Right cardiac atrium (tissue), 5 donors: ENCODE results near the gene PAK5. TPM values are rescaled to one million over a fixed set of nuclear protein-coding genes. Genes with fewer than 3 reads are reported as not detected.
A peak's percentile ranks its signal among the peaks of the same experiment; 100 is the strongest.

ENCODE experiments used
- ATAC-seq, 2 donors: fragments of 200-7000 bp; cut with Tn5 transposase; one replicate each; pipeline versions ENCODE4 v1.8.0 to v1.9.1; 2020; ENCODE audit warnings: moderate library complexity in 2 of 2, mild to moderate bottlenecking in 1 of 2
- DNase-seq, 3 donors: peaks; one replicate each; pipeline ENCODE4 v3.0.0-alpha.2; 2020
- H3K27ac ChIP-seq: one replicate; pipeline ENCODE4 v1.5.1; 2013; ENCODE audit warnings: mild to moderate bottlenecking, low read length, control low read depth, moderate library complexity
- H3K27me3 ChIP-seq: one replicate; pipeline ENCODE4 v1.6.1; 2013; ENCODE audit not compliant: control insufficient read depth, insufficient read depth
- H3K4me1 ChIP-seq: one replicate; pipeline ENCODE4 v1.6.1; 2013; ENCODE audit warnings: low read length; ENCODE audit not compliant: control insufficient read depth, insufficient read depth
- H3K4me3 ChIP-seq: one replicate; pipeline ENCODE4 v1.5.1; 2013; ENCODE audit warnings: low read length, control low read depth
- H3K9me3 ChIP-seq: one replicate; pipeline ENCODE4 v1.6.1; 2013; ENCODE audit warnings: low read length; ENCODE audit not compliant: control insufficient read depth
- WGBS: extraction: QIAGEN DNeasy Blood & Tissue Kit; methylation state at CpG from one replicate; pipeline ENCODE4 v1.1.7; 2013; 5-methylcytosine and 5-hydroxymethylcytosine counted together
- intact Hi-C, 4 donors: fragments of 100-400 bp; cut with DNase I; formaldehyde crosslinking; loops; one replicate each; pipeline versions ENCODE4 v1.11.0 to v1.14.0; 2022 to 2023
- polyA plus RNA-seq: library from polyadenylated mRNA; stranded (reverse); fragments of 200-250 nt; gene quantifications from one replicate; pipeline ENCODE4 v1.2.3, GENCODE V29; 2013
- total RNA-seq, 4 donors: library from RNA; stranded (reverse); fragmentation: NEBNext Ultra II Directional; extraction: Animal tissue kit (Norgen Biotek cat#: 25700); gene quantifications; one replicate each; pipeline ENCODE4 v1.2.1, GENCODE V29; 2021
- donor health status: healthy with polysubstance abuse.
- donor health status: DM: no; HTN: yes; CAD: no.
- donor health status: DM: no; HTN: no; CAD: no.
- donor health status: DM: no; HTN: yes; CAD: no; lungs with severe emphysema.
- donor health status: DM: yes; HTN: yes; CAD: no.

PAK5 gene
- total and polyA plus RNA-seq, 5 donors, result 0.06 to 0.09 (median 0.07) TPM; not detected in 2

DNA sequence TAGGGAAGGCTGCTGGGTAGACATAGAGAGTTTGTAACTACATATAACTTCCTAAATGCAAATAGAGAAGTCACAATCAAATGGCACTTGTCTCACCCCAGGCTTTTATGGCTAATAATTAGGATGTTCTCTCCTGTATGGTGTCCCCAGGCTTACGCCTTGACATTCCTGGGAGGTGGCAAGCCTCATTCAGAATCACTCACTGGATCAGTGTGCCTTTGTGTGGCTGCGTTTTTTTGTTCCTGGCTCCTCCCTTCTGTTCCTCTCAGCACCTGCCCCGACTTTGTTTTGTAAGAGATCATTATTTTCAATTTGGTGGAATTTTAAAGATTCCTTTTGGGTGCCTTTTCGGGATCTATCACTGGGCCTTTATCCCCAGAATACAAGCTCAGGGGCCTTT lies 318.8 kb downstream of the PAK5 start:
- intact Hi-C loops, result no loop called here
- 82% methylated on average over 4 of the region's 4 CpGs for WGBS
- no peak overlapping the region for H3K27ac ChIP-seq
- no peak for ATAC-seq
- H3K4me3 ChIP-seq, result no peak overlapping the region
- no peak for DNase-seq
- no peaks in the 10 kb centered on the region for H3K27me3 ChIP-seq
- H3K4me1 ChIP-seq, result peaks cover 4% of the 10 kb centered on the region
- H3K9me3 ChIP-seq, result no peaks in the 10 kb centered on the region

DNA sequence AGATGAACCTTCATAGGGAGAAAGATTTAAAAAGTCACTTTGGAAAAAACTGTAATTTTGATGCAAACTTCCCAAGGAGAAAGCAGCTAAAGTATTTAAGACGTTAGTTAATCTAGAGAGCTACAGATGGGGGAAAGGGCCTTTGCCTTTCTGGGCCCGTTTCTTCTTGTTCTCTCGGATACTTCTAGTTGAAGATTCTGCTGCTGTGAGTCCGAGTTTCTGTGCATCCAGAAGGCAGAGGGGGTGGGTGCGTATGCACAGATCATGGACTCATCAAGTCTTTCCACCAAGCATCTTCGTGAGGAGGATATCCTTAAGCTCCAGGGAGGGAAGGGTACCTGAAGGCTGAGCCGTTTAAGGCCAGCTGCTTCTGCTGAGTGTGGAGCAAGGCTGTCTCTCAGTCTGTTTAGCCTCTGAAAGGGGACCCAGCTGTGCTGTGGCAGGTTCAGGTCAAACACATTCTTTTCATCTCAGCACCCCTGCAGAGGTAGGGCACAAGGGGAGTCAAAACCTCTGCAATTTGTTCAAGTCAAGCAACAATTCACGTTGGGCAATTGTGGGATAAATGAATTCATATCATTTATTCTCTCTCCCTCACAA lies 320.2 kb downstream of the PAK5 start:
- H3K9me3 ChIP-seq, result no peaks in the 10 kb centered on the region
- H3K27ac ChIP-seq, result no peak overlapping the region
- no peak for DNase-seq
- WGBS, result 48% methylated on average over 8 of the region's 8 CpGs
- H3K27me3 ChIP-seq, result peaks cover 4% of the 10 kb centered on the region
- no peak for ATAC-seq
- H3K4me1 ChIP-seq, result peaks cover 4% of the 10 kb centered on the region
- H3K4me3 ChIP-seq, result no peak overlapping the region
- intact Hi-C loops, result no loop called here

- H3K27me3 ChIP-seq, result peaks cover 4% of the 10 kb centered on the region
- intact Hi-C loops, result no loop called here
- ATAC-seq, result no peak
- WGBS, result 61% methylated on average over 8 of the region's 8 CpGs
- peaks cover 4% of the 10 kb centered on the region for H3K4me1 ChIP-seq
- no peaks in the 10 kb centered on the region for H3K9me3 ChIP-seq
- no peak for DNase-seq
- H3K4me3 ChIP-seq, result no peak overlapping the region
- H3K27ac ChIP-seq, result no peak overlapping the region
Observed at GRCh38 chr20:9517297-9518162, 321.3 kb downstream of the PAK5 start.

DNA sequence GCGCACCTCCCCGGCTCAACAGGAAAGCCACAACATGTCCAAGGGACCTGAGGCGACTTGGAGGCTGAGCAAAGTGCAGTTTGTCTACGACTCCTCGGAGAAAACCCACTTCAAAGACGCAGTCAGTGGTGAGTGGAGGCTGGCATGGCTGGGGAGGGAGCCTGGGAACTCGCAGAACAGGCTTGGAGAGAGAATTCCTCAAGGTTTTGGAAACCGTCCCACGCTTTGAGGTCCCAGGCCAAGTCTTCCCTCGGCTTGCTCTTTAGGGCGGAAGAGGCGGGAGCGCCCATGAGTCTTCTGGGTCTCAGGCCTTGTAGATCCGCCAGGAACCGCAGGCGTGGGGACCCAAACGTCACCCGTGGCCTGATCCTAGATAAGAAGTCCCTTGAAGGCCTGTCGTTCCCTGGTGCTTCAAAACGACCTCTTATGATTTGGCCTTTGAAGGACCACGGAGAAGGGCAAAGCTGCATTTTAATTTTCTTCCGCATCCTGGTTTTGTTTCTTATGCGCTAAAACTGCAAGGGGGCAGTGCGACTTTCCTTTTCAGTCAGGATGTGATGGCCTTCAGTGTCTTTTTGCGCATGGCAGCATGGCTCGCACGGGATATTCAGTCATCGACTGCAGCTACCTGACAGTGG lies 322.5 kb downstream of the PAK5 start:
- ATAC-seq, result no peak
- H3K4me3 ChIP-seq, result no peak overlapping the region
- intact Hi-C loops, result no loop called here
- H3K27me3 ChIP-seq, result peaks cover 4% of the 10 kb centered on the region
- no peak overlapping the region for H3K27ac ChIP-seq
- H3K4me1 ChIP-seq, result peaks cover 4% of the 10 kb centered on the region
- DNase-seq, result no peak
- WGBS, result 4% methylated on average over 28 of the region's 28 CpGs
- H3K9me3 ChIP-seq, result no peaks in the 10 kb centered on the region

DNA sequence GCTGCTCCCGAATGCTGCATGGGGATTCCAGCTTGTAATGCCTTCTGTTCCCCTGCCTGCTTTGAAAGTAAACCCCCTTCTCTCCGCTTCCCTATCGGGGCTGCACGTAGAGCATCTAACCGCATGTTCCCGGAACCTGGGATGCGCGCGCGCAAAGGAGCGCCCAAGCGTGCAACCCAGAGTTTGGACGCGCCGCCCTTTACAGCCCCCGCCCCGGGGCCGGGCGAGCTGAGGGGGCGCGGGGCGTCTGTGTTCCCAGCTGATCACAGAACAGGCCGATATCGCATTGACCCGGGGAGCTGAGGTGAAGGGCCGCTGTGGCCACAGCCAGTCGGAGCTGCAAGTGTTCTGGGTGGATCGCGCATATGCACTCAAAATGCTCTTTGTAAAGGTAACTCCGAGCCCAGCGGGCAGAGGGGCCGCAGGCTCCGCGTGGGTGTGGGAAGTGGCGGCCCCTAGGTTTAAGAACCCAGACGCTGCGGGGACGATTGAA lies 323.1 kb downstream of the PAK5 start:
- DNase-seq (no peak), ATAC-seq (no peak)
- H3K9me3 ChIP-seq, result no peaks in the 10 kb centered on the region
- H3K27me3 ChIP-seq, result peaks cover 4% of the 10 kb centered on the region
- peaks cover 4% of the 10 kb centered on the region for H3K4me1 ChIP-seq
- H3K27ac ChIP-seq, result no peak overlapping the region
- WGBS, result 3% methylated on average over 38 of the region's 38 CpGs
- intact Hi-C loops, result no loop called here
- H3K4me3 ChIP-seq, result no peak overlapping the region

- H3K27ac ChIP-seq, result no peak overlapping the region
- peaks cover 4% of the 10 kb centered on the region for H3K4me1 ChIP-seq
- H3K9me3 ChIP-seq, result no peaks in the 10 kb centered on the region
- intact Hi-C loops, result no loop called here
- 3% methylated on average over 13 of the region's 13 CpGs for WGBS
- ATAC-seq, result no peak
- peak overlapping the region; percentile 61 for H3K4me3 ChIP-seq
- no peak for DNase-seq
- H3K27me3 ChIP-seq, result peaks cover 4% of the 10 kb centered on the region
Observed at GRCh38 chr20:9515214-9515585, 323.7 kb downstream of the PAK5 start.

- intact Hi-C loops, result no loop called here
- no peak within 1 kb of the TSS for H3K27ac ChIP-seq
- WGBS, result 1% methylated on average over 38 of the region's 38 CpGs
- peaks cover 4% of the 10 kb centered on the region for H3K27me3 ChIP-seq
- H3K9me3 ChIP-seq, result no peaks in the 10 kb centered on the region
- ATAC-seq, result peak; percentile 52 to 68
- peaks cover 4% of the 10 kb centered on the region for H3K4me1 ChIP-seq
- peak within 1 kb of the TSS; percentile 61 for H3K4me3 ChIP-seq
- peak in 2 of 3 donors; percentile 48 to 51 for DNase-seq
Observed at GRCh38 chr20:9514461-9515213, 324.2 kb downstream of the PAK5 start, which contains the start of gene LAMP5. Gene LAMP5 (plus strand): TSS chr20:9514590. CDS start chr20:9514853, 263 bp downstream.

- Histone ChIP-seq H3K4me1 (peaks cover 4% of the 10 kb centered on the region), H3K9me3 (no peaks in the 10 kb centered on the region), H3K27me3 (peaks cover 4% of the 10 kb centered on the region), H3K27ac (no peak overlapping the region), H3K4me3 (no peak overlapping the region)
- intact Hi-C loops, result no loop called here
- no peak for DNase-seq
- ATAC-seq, result no peak
- 6% methylated on average over 9 of the region's 9 CpGs for WGBS
Observed at GRCh38 chr20:9514072-9514460, 324.8 kb downstream of the PAK5 start.

GRCh38 chr20:9510911-9511310 lies 328.0 kb downstream of the PAK5 start:
- no peak overlapping the region for H3K4me3 ChIP-seq
- H3K27me3 ChIP-seq, result peaks cover 4% of the 10 kb centered on the region
- H3K4me1 ChIP-seq, result peaks cover 7% of the 10 kb centered on the region
- DNase-seq (no peak), ATAC-seq (no peak)
- no peaks in the 10 kb centered on the region for H3K9me3 ChIP-seq
- 75% methylated on average over 5 of the region's 5 CpGs for WGBS
- intact Hi-C loops, result no loop called here
- no peak overlapping the region for H3K27ac ChIP-seq

DNA sequence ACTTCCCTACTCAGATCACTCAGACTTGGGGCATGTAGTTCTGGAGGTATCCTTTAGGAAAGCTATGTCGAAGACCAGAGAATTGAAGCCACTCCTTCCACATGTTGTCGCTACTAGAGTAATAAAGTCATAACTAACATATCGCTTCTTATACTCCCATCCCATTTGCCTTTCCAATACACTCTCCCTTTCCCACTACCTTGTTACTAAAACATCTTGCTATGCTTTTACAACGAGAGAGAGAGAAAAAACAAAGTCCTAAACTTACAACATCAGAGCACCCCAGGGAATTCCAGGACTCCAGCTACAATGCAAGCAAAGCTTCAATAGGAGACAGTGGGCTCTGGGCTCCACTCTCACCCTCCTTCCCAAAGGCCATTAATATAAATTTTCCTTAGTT lies 329.6 kb downstream of the PAK5 start:
- WGBS, result 36% methylated on average over 4 of the region's 4 CpGs
- H3K4me3 ChIP-seq, result no peak overlapping the region
- H3K9me3 ChIP-seq, result no peaks in the 10 kb centered on the region
- H3K4me1 ChIP-seq, result peaks cover 3% of the 10 kb centered on the region
- intact Hi-C loops, result no loop called here
- DNase-seq, result no peak
- peaks cover 4% of the 10 kb centered on the region for H3K27me3 ChIP-seq
- no peak overlapping the region for H3K27ac ChIP-seq
- ATAC-seq, result no peak
